NCI-H1436 treated with DMSO at 0.1 percent for 48 hours (cell line): ENCODE results near the gene GAS7.
"Not testable (repeated sequence)": the region's sequence is repeated elsewhere in the genome, so short reads cannot be mapped to it uniquely, and the experiment has no call there.

Experiments used
- DNase-seq: peaks from one replicate; lab custom pipeline; 2025; lab: John Stamatoyannopoulos, UW

GAS7 gene

GRCh38 chr17:9942885-9943284 lies 255.5 kb downstream of the GAS7 start:
- no peak for DNase-seq

DNA sequence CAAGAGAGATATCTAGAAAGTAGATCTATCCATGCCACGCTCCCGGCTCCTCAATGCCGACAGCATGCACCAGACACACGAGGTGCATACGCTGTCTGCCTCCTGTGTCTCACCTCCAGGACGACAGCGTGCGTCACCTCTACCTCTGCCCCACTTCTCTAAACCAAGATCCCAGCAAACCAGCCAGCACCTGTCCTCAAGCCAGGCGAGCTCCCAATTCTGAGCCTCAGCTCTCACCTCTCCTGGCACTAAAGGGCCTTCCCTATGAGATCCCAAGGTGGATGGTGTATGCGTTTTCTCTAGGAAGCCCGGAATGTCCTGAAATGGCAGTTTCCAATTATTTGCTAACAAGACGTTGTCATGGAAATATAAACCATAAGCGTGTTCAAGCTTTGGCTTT lies 257.1 kb downstream of the GAS7 start:
- no peak for DNase-seq

DNA sequence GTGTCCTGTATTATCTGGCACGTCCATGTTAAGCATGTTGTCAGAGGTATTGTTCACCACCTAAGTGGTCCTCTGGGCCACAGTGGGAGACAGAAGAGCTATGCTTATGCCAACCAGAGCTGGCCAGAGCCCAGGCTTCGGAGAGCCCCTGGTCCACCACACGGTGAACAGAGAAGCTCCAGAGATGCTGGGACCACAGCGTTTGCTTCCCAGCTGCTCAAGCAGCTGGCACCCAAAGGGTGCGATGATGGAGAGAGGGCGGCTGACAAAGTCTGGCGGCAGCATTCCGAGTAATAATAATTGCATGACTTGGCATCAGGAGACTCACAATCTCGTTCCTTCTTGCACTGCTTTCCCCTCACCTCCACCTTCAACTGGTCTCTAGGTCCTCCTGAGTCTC lies 257.6 kb downstream of the GAS7 start:
- DNase-seq: no peak

- no peak for DNase-seq
Measured at GRCh38 chr17:9938764-9939163, 259.6 kb downstream of the GAS7 start.

DNA sequence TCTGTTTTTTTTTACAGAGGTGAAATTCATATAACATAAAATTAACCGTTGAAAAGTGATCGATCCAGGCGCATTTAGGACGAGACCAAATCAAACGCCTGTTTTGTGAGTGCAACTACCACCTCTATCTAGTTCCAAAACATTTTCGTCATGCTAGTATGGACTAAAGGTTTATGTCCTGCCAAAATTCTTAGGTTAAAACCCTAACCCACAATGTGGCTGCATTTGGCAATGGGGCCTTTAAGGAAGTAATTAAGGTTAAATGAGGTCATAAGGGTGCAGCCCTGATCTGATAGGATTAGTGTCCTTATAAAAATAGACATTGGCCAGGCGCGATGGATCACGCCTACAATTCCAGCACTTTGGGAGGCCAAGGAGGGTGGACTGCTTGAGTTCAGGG lies 260.5 kb downstream of the GAS7 start:
- DNase-seq: no peak

- no peak for DNase-seq
Measured at GRCh38 chr17:9937241-9937761, 261.1 kb downstream of the GAS7 start.

- no peak for DNase-seq
Measured at GRCh38 chr17:9936095-9936494, 262.3 kb downstream of the GAS7 start.

GRCh38 chr17:9935408-9935807 lies 263.0 kb downstream of the GAS7 start:
- no peak for DNase-seq

DNA sequence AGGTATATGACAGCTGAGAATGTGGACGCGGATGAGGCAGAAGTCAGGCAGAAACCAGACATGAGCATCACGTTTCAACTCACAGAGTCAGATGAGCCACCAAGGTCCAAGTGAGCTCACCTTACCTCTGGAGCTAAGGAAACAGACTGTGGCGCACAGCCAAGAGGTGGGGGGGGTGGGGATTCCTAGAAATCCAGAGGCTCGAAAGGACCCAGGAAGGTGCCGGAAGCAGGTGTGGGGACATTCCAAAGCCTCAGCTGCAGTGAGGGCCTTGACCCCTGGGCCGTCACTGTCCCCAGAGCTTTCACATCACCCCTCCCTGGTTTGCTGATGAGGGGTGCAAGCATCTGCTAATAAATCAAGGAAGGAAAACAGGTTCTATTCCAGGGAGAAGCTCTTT lies 264.1 kb downstream of the GAS7 start:
- no peak for DNase-seq

DNA sequence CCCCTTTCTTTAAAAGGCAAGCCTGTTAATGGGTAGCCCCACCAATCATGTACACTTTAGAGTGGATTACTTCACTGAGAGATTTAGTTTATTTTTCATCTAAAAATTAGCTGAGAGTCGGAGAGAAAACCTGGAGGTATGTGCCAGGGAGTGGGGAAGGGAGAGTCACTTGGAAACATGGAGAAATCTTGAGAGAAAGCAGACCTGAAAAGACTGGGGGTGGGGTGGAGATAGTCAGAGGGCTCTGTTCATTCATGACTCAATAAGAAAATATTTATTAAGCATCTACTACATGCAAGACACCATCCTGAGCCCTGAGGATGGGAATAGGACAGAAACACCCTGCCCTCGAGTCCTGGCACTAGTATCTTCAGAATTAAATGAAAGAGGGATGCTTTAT lies 265.9 kb downstream of the GAS7 start:
- DNase-seq: no peak

- no peak for DNase-seq
Measured at GRCh38 chr17:9931144-9931741, 267.2 kb downstream of the GAS7 start.

DNA sequence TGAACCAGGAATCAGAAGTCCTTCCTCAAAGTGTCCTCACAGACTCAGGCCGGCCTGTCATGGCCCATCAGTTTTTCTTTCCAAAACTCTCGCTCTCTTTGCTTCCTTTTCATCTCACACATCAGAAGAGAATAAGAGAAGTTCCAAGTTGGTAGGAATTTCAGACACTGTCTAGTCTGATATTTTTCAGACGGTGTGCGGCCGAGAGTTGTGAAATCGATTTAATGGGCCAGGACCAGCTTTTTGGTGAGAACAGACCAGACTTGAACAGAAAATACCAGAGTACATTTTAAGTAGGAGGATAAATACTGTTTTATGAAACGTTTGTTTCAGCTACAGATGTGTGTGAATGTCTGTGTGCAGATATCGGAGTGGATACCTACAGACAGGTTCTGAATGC lies 268.5 kb downstream of the GAS7 start:
- DNase-seq: no peak

DNA sequence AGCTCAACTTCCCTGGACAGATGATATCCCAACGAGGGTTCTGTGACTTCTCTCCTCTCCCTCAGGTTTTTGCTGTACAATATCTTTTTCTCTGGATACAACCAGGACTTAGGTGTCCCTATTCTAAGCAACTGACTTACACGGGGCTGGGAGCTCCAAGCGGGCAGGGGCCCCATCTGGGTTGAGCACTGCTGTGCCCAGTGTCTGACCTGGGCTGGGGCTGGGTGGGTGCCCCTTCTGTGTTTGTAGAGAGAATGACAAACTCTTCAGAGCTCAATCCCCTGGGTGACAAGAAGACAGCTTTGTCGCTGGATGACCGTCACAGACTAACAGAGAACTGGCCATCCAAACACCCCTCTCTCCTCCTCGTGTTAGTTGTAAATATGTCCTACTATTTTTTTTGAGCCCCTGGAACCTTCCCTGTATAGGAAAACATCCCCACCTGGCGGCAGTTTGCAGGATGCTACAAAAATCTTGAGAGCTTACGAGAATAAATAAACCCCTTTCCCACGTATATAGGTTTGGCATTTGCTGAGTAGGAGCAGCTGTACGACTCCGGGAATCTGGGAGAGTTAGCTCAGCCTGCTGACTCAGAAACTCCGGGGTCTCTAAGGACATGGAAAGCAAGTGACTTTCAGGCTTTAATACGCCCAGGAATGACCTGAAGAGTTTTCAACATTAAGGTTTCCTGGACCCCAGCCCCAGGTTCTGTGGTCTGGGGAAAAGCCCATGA lies 269.6 kb downstream of the GAS7 start:
- no peak for DNase-seq

DNA sequence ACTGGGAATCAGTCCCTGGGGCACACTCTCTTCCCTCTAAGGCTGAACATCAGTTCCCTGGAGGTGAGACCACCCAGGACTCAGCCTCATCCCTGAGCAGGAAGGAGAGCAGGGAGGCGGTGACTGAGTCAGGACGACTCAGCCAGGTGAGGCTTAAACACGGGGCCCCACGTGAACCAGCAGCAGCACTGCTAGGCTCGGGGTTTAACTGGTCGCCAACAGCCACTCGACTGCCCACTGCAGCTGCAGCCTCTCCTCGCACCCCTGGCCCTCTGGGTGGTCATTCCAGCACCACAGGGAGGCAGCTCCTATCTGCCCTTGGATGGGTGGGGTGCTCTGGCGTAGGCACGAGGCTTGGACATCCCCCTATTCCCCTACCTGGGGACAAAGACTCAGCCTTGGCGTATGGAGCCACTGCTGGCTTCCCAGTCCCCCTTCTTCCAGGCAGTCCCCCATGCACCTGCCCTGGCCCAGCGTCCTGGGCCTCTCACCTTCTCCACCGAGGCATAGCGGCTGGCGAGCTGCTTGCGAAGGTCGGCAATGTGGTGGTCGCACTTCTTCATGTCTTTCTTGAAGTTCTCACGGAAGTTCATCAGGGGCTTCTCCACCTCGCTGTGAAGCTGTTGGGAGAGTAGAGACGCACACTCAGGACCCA lies 272.1 kb downstream of the GAS7 start:
- no peak for DNase-seq

DNA sequence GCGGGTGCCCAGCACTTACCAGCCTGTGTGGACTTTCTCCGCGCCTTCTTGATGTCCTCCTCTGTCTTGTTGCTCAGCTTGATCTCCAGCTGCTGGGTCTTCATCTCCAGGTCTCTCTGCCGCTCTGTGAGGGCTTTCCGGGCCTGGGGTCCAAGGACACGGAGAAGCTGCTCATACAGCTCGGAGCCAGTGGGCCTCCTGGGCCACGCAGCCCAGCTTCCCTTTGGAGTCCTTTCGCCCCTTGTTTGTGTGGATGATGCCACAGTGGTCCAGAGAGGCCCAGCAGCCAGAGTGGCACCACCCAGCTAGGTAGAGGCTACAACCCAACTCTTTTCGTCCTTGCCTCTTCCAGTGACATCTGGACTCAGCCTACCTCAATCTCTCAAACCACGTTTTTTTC lies 272.9 kb downstream of the GAS7 start:
- no peak for DNase-seq

DNA sequence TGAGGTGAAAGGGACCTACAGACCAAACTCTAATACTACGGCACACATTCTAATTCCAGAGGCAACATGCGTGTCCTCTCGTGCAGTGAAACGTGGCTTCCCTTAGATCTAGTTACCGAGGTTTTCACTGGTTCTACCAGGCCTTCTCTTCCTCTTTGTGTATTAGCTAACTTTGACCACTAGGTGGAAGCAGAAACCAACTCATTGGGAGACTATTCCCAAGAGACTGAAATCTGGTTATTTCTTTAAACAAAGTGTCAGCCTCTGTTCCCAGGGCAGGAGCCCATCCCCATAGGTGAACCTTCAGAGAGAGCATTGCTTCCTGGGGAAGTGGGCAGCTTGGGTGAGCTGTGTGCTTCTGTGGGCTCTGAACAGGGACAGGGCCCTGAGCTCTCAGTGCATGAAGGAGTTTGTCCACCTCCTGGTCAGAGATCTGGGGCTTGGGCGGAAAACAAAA lies 273.6 kb downstream of the GAS7 start:
- DNase-seq: no peak

- DNase-seq: no peak
Measured at GRCh38 chr17:9922012-9922848, 276.2 kb downstream of the GAS7 start.

- not testable (repeated sequence) for DNase-seq
Measured at GRCh38 chr17:9921216-9921615, 277.2 kb downstream of the GAS7 start.

DNA sequence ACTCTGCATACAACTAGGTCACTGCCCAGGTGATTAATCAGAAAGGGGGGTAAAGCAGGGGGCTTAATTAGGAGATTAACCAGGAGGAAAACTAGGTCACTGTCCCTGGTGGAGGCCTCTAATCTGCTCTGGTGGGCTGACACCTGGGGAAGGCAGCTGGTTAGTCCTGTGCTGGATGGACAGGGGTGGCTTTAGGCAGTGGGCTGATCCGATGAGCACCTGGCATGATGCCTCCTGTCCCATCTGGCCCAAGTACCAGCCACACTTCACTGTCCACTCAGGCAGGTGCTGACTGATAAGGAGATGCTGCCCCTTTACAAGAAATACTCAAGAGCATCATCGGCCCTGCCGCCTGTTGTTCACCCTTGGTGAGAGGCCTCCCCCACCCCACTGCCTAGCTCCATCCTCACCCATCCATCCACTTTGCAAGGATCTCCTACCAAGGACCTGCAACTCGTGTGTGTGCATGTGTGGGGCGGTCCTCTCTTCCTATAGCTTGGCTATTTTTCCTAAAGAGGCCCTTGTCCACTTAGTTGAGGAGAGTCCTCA lies 279.5 kb downstream of the GAS7 start:
- no peak for DNase-seq

- no peak for DNase-seq
Measured at GRCh38 chr17:9918352-9918751, 280.1 kb downstream of the GAS7 start.

- DNase-seq: no peak
Measured at GRCh38 chr17:9917801-9918200, 280.6 kb downstream of the GAS7 start.

GRCh38 chr17:9917131-9917530 lies 281.3 kb downstream of the GAS7 start:
- no peak for DNase-seq
